HG03039 (cell line): ENCODE measurements around the gene AHDC1.
"Not testable (repeated sequence)": the region's sequence is repeated elsewhere in the genome, so short reads cannot be mapped to it uniquely, and the experiment has no call there.

Experiments used
- ATAC-seq: cut with Tn5 transposase; IDR thresholded peaks from one replicate; pipeline ENCODE4 v1.9.1; 2021; ENCODE audit warnings: mild to moderate bottlenecking, moderate library complexity; ENCODE audit not compliant: unreplicated experiment

AHDC1 gene

DNA sequence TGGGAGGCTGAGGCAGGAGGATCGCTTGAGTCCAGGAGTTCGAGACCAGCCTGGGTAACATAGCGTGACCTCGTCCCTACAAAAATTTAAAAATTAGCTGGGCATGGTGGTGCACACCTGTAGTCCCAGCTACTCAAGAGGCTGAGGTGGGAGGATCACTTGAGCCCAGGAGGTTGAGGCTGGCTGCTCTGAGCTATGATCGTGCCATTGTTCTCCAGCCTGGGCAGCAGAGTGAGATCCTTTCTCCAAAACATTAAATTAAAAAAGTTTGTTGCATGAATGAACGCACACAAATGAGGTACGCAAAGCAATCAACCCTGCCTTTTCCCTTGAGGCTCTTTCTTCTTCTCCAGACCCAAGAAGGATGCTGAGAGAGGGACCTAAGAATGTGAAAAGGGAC, 50.1 kb downstream of the AHDC1 start:
- ATAC-seq, result not testable (repeated sequence)

DNA sequence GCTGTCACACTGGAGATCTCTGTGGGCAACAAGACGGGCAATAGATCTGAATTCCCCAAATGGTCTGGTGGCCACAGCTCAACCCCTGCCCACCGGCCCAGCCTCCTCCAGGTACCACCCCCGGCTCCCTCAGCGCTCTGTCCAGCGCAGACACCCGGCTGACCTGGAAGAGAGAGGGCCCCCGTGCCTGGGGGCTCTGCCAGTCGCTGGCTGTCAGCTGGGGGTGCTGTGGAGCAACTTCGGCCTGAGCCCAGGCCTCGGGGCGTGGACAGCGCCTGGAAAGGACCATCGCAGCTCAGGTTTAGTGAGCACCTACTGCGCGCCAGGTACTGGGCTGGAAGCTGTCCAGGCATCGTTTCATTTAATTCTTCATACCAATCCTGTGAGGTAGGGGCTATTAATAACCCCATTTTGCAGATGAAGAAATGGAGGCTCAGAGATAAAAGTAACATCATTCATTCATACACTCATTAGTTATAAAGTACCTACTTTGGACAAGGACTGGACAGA, 51.0 kb downstream of the AHDC1 start:
- no peak for ATAC-seq

DNA sequence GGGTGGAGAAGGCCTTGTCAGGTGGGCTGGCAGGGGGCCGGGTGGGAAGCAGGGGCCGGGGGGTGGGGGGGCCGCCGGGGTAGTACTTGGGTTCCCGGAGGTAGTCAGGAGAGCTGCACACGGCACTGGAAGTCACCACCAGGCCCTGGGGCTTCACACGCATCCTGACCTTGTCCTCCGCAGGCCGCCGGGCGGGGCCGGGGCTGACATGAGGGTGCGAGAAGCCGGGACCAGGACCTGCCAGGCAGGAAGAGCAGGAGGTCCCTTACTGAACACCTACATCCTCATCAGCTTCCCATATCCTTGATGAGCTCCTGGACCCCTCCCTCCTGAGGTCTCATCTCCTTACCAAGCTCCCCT, 52.0 kb downstream of the AHDC1 start:
- no peak for ATAC-seq

DNA sequence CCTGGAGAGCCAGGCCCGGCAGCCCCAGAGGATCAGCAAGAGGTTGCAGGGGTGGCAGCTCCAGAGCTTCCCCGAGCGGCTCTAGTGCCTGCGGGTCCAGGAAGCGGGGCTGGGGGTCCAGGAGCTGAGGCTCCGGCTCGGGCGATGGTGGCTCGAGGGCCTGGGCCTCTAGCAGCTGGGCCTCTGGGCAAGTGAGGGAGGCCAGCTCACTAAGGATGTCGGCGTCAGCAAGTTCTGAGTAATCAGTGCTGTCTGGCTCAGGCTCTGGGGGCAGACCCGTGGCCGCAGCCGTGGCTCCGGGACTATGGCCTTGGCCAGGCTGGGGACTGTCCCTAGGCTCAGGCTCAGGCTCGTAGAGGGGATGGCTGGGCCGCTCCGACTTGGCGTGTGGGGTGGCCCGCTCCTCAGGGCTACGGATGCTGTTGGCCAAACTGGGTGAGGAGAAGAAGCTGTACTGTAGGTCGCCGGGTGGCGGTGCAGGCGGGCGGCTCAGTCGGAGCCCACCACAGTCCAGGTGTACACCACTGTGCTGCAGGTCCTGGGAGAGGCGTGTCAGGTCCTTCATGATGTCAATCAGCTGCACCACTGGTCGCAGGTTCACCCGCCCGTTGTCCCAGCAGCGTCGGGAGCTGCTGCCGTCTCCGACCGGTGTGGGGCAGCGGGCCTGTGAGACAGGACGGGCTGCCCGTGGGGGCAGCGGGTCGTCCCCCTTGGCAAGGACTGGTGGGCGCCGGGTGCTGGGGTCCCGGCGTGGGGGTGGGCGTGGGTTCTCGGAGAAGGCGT, 52.6 kb downstream of the AHDC1 start:
- ATAC-seq, result no peak

DNA sequence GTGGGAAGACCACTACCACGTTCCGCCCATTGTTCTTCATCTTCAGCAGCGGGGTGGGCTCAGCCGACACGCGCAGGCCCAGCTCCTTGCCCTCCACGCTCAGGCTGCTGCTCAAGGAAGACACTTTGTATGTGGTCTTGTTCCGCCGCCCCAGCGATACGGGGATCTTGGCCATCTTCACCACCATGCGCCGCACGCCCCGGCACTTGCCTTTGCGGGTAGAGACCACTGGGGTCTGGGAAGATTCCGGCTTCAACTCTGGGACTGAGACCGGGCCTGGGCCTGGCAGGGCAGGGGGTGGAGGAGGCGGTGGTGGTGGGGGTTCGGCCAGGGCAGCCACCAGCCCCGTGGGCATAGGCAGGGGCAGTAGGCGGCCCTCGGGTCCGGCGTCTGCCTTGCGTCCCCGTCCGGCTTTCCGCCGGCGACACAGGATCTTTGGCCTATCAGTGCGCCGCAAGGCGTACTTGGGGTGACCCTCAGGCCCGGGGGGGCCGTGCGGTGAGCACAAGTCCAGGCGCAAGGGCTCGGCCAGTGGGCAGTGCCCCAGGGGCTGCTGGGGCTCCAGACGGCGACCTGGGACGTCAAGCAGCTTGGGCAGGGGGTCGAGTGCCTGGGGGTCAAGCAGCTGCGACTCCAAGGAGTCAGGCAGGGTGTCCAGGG, 53.3 kb downstream of the AHDC1 start:
- no peak for ATAC-seq

DNA sequence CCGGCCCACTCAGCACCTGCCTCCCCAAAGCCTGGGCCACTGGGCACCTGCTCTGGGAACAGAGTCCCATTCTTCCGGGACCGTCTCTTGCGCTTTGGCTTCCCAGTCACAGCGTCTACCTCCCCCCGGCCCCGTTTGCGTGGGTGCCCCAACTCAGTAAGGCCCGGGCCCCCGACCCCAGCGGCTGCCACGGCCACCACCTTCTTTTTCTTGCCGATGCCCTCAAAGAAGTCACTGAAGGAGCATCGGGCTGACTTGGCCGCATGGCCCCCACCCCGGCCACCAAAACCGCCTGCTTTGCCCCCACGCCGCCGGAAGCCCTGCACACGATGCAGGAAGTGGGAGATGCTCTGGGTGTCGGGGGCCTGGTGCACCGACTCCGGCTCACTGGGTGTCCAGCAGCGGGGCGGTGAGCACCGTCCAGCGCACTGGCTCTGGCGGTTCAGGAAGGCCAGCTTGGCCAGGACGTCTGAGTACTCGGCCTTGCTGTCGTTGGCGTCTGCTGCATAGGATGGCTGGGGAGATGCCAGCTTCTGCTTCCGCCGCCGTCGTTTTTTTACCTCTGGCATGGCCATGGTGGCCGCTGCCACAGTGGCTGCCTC, 54.0 kb downstream of the AHDC1 start:
- ATAC-seq, result no peak

DNA sequence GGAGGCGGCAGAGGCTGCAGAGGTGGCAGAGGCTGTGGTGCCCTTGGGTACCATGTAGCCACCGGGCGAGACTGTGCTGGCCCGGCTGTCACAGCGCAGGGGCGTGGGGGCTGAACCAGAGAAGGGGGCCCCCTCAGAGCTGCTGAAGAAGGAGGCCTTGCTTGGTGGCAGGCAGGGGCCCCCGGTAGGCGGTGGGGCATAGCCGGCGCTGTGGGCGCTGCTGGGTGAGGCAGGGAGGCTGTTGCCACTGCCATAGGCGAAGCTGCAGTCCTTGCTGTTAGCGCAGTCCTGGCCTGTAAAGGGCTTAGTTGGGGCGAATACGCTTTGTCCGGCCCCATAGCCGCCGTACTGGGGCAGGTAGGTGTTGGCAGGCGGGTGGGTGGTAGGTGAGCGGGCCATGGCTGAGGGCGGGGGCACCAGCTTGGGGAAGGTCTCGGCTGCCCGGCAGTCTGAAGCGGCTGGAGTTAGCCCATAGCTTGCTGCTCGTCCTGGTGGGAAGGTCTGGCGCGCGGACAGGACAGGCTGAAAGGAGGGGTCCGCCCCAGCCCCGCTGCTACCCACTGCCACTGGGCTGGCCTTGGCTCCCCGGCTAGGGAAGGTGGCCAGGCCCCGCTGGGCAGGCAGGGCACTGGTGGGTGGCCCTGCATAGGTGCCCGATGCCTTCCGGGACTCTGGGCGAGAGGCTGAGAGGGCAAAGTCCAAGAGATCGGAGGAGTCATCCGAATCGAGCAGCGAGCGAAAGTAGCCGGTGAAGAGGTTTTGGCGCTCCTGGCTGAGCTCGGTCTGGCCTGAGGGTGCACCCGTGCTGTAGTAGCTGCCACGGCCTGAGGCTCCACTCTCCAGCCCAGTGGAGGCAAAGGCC, 54.9 kb downstream of the AHDC1 start:
- ATAC-seq, result no peak

DNA sequence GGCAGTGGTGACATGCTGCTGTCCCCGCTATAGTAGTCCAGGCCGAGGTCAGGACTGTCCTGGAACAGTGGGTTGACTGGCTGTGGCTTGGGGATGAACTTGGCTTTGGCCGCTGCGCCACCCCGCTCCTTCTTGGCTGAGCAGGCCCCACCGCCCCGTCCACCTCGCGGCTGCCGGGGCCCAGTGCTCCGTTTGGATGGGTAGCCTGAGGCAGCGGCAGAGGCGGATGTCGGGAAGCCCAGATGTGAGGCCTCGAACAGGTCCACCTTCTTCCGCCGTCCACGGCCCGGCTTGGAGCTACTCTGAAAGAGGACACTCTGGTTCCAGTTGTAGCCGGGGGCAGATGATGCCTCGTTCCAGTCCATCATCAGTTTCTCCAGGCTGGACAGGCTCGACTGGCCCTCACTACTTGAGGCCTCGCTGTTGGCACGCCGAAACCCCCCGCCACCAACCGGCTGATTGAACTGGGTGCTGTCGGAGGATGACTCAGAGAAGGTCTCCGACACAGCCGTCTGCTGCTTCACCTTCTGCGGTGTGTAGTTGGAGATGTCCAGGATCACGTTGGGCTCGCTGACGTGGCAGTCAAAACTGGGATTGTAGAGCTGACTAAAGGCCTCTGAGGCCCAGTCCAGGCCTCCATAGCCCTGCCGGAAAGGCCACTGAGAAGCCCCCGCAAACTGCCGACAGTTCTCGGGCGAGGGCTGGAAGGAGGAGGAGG, 55.6 kb downstream of the AHDC1 start:
- ATAC-seq, result no peak

DNA sequence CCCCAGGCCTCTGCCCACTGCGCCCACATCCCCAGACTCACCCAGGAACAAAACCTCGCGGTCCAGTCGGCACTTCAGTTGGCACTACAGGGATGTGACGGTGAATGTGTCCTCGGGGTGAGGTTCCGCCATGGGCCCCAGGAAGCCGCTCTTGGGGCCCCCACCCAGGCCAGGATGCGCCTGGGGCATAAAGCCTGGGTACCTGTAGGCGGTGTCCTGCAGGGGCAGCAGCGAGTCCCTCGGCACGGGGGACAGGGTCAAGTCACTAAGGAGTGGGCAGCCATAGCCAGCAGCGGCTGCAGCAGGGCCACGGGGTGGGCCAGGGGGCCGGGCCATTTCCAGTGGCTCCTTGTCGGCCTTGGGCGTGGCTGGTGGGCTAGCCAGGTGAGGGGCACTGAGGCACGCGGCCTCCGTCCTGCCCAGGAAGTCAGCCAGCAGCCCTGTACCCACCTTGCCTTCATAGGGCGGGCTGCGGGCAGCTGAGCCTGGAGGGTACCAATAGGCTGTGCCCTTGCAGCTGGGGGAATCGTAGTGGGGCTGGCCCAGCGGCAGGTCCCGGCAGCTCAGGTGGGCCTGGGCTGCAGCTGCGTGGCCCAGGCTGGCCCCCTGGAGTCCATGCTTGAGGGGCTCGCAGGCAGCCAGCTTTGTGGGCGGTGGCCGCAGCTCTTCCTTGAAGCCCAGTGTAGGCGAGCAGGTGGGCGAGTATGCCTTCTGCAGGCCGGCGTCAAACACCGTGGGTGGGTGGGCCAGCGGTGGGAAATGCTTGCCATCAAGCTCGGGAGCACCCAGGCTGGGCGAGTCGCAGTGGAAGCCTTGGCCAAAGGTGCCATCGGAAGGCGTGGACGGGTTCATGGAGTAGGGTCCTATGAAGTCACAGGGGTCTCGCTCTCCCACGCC, 56.5 kb downstream of the AHDC1 start:
- no peak for ATAC-seq

DNA sequence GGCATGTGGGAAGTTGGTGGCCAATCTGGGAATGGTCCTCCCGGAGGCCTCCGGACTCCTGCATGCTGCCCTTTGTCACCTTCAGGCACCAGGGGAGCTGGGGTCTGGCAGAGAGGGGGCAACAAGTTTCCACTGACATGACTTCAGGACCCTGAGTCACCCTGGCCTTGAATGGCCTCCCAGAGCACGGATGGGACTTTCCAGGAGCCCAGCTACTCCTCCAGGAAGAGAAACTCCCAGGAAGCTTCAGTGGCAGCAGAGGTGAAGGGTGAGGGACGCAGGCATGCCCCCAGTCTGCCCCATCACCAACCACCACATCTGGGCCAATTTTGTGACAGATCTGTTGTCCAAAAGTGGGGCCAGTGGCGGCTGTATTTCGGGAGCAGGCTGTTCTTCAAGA, 58.1 kb downstream of the AHDC1 start:
- ATAC-seq, result no peak

DNA sequence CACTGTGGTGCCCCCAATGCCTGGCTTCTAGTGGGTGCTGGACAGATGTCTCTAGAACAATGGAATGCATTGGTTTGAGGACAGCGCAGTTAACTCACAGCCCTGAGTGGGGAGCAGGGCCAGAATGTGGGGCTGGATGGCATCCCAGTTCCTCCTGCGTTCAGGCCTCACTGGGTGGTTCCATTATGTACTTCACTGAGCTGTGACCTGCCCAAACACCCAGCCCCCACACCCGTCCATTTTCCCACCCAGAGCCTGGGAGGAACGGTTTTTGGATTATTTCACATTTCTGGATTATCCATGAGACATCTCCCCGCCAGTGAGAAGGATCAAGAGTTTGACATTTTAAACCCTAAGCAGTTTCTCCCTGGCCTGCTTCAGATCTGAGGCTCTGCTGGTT, 58.7 kb downstream of the AHDC1 start:
- no peak for ATAC-seq

DNA sequence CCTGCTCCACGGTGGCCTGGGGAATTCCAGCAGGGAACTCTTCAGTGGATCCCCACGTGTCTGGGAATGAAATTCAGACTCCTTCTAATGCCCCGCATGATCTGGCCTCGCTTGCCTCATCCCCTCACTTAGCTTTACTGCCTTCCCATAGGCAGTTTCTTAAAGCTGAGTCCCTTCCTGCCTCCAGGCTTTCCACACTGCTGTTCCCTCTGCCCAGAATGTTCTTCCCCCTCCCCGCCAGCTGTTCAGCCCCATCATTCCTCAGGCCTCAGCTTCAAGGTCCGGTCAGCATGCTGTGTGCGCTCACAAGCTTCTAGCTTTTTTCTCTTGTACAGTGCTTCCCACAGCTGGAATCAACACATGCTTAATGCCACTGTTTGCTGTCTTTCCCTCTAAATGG, 59.1 kb downstream of the AHDC1 start:
- ATAC-seq, result no peak

DNA sequence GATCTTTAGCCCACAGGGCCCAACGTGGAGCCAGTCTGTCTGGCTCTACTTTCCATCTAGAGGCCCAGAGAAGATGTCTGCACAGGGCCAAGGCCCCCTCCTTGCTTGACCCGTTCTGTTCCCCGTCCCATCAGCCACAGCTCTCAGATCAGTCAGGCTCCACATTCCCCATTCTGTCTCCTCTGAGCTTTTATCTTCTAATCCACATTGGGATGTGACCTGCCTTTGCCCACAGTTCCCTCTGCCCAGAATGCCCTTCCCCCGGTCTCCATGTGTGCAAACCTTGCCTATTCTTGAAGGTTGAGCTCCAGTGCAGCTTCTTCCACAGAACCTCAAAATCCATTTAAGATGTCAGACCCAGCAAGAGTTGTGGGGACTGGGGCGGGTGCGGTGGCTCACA, 60.7 kb downstream of the AHDC1 start:
- ATAC-seq, result no peak

DNA sequence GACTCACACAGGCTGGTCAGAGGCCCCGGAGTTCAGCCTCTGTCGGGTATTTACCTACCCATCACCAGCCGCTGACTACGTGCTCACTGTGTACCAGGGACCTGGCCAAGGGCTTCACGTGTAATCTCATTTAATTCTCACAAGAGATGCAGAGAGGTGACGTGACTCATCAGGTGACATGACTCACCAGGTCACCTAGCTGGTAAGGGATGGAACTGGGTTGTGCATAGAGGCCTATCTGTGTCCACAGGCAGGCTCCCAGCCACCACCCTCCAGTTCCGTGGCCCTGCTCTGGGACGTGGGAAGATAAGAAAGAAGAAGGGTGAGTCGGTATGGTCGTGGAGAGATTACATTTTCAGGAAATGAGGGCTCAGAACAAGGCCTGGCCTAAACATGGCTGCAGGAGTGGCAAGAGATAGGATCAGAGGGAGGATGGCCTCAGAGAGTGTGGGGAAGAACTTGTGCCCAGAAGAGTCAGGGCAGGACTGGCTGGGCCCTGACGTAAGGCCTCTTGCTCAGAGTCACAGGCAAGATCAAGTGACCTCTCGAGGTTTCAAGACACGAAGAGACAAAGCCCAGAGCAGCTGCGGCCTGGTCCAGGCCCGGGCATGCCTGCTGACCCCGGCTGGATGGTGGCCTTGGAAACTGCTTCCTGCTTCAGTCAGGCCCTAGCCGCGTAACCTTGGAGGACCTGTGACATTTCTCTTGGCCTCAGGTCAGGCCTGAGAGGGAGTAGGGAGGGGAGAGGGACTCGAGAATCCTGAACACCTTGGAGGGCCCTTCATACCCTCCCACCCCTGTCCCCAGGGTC, 61.3 kb downstream of the AHDC1 start:
- no peak for ATAC-seq

DNA sequence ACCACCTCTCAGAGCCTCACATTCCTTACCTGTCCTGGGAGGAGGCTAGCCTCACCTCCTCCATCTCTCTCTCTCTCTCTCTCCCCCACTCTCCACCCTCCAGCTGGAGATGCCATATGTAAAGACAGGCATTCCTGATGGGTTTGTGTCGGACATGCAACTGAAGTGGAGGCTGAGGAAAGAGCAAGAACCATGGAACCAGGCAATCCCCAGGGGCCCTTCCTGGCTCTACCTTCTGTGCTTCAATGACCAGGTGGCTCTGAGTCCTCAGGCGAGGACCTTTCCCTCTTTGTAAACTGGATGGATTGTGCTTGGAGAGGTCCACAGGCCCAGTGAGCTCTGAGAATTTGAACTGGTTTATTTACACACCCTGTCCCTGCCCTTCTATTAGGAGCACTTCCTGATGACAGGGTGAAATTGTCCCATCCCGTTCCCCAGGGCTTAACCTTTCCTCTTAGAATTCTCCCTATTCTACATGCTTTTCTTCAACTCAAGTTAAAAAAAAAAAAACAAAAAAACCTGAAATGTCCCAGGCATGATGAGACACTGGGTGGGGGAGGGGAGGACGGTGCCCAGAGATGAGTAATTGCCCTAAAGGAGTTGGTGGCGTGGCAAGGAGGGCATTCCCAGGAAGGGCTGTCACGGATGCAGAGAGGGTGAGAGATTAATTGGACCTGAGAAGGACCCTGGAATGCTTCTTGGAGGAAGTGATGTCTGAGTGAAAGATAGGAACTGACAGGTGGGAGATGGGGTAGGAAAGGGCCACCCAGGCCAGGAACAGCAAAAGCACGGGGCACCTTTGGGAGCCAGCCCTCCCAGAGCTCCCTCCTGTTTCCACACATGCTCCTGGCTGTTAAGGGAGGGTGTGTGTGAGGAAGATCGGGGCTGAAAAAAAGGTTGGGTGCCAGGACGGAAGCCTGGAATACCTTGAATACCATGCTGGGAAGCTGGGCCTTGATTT, 63.8 kb downstream of the AHDC1 start:
- no peak for ATAC-seq

DNA sequence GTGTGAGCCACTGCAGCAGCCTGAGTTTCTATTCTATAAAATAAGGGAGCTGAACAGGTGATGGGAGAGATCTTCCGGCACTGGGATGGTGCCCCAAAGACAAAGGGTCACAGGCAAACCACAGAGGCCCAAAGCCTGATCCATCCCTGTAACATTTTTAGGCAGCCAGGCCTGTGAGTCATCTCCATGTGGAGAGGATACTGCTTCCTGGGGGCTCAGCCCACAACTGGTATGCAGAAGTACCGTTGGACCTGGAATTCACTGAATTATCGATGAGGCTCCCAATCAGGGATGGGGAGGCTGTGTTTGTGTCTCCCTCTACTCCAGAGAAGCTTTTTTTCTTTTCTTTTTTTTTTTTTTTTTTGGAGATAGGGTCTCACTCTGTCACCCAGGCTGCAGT, 65.2 kb downstream of the AHDC1 start:
- ATAC-seq, result no peak

DNA sequence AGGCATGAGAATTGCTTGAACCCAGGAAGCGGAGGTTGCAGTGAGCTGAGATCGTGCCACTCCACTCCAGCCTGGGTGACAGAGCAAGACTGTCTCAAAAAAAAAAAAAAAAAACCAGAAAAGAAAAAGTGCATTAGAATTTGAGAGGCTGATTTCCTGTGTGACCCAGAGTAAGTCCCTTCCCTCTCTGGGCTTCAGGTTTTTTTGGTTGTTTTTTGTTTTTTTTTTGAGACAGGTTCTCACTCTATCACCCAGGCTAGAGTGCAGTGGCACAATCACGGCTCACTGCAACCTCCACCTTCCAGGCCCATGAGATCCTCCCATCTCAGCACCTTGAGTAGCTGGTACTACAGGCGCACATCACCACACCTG, 65.7 kb downstream of the AHDC1 start:
- not testable (repeated sequence) for ATAC-seq

DNA sequence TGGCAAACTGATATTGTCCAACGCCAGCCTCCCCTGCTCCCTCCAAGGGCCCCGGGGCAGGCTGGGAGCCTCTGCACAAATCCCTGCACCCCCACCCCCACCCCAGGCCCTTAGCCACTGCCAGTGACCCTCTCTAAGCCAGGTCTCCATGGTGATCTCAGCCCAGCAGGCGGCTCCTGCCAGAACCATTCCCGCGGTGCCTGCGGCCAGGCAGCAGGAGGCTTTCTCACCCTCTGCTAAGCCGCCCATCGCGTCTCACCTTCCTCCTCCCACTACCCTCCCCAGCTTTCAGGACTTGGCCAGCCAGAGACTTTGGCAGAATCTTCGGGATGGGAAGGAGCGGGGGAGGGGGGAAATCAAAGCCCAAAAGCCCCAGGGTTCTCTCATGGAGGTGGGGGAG, 67.2 kb downstream of the AHDC1 start:
- ATAC-seq, result no peak
